Neural progenitor cell (in vitro differentiated cells): ENCODE measurements around the gene FILIP1.
"Not testable (repeated sequence)": the region's sequence is repeated elsewhere in the genome, so short reads cannot be mapped to it uniquely, and the experiment has no call there.

Experiments
- EZH2 ChIP-seq: fragments of 200-600 bp; sonication (generic); IDR thresholded peaks from 2 replicates; pipeline ENCODE4 v1.6.1; 2017; ENCODE audit warnings: antibody characterized with exemption, mild to moderate bottlenecking, moderate library complexity
- TF ChIP-seq, protein P1 (sequence below): fragments of 200-600 bp; sonication (generic); IDR thresholded peaks from 2 replicates; pipeline ENCODE4 v1.5.1; 2017; ENCODE audit warnings: antibody characterized with exemption, mild to moderate bottlenecking

DNA sequence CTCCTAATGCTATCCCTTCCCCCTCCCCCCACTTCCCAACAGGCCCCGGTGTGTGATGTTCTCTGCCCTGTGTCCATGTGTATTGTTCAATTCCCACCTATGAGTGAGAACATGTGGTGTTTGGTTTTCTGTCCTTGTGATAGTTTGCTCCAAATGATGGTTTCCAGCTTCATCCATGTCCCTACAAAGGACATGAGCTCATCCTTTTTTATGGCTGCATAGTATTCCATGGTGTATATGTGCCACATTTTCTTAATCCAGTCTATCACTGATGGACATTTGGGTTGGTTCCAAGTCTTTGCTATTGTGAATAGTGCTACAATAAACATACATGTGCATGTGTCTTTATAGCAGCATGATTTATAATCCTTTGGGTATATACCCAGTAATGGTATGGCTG is 60.8 kb downstream of the FILIP1 start:
- TF ChIP-seq, protein P1, sequence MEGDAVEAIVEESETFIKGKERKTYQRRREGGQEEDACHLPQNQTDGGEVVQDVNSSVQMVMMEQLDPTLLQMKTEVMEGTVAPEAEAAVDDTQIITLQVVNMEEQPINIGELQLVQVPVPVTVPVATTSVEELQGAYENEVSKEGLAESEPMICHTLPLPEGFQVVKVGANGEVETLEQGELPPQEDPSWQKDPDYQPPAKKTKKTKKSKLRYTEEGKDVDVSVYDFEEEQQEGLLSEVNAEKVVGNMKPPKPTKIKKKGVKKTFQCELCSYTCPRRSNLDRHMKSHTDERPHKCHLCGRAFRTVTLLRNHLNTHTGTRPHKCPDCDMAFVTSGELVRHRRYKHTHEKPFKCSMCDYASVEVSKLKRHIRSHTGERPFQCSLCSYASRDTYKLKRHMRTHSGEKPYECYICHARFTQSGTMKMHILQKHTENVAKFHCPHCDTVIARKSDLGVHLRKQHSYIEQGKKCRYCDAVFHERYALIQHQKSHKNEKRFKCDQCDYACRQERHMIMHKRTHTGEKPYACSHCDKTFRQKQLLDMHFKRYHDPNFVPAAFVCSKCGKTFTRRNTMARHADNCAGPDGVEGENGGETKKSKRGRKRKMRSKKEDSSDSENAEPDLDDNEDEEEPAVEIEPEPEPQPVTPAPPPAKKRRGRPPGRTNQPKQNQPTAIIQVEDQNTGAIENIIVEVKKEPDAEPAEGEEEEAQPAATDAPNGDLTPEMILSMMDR, result not testable (repeated sequence)
- TF ChIP-seq EZH2, result not testable (repeated sequence)
